HG03432 (cell line): Measurements from ENCODE around the gene MAN2B1.
A peak's percentile ranks its signal among the peaks of the same experiment; 100 is the strongest.
"Not testable (repeated sequence)": the region's sequence is repeated elsewhere in the genome, so short reads cannot be mapped to it uniquely, and the experiment has no call there.

Source experiments
- ATAC-seq: cut with Tn5 transposase; IDR thresholded peaks from one replicate; pipeline ENCODE4 v1.9.1; 2021; ENCODE audit warnings: mild to moderate bottlenecking, moderate library complexity; ENCODE audit not compliant: unreplicated experiment

MAN2B1 gene

GRCh38 chr19:12623361-12624031, 43.0 kb downstream of the MAN2B1 start:
- no peak for ATAC-seq

GRCh38 chr19:12621253-12622024, 45.1 kb downstream of the MAN2B1 start:
- ATAC-seq, result not testable (repeated sequence)

GRCh38 chr19:12617646-12618045, 48.9 kb downstream of the MAN2B1 start:
- no peak for ATAC-seq

GRCh38 chr19:12611361-12611699, 55.2 kb downstream of the MAN2B1 start:
- ATAC-seq, result no peak

GRCh38 chr19:12610540-12611360, 55.8 kb downstream of the MAN2B1 start, which contains the start of the genes ZNF490 and ZNF791:
ZNF490 (minus strand) TSS chr19:12610813; CDS start chr19:12610680, 133 bp downstream.
ZNF791 (plus strand) TSS chr19:12610920; CDS start chr19:12611080, 160 bp downstream.
- ATAC-seq, result peak; percentile 75

GRCh38 chr19:12607631-12608030, 58.9 kb downstream of the MAN2B1 start:
- no peak for ATAC-seq

- no peak for ATAC-seq
These were observed 59.7 kb downstream of the MAN2B1 start for GRCh38 chr19:12606796-12607195.

GRCh38 chr19:12603714-12604113, 62.8 kb downstream of the MAN2B1 start:
- ATAC-seq, result no peak

- no peak for ATAC-seq
These were observed 68.9 kb downstream of the MAN2B1 start for GRCh38 chr19:12597594-12597993.

- ATAC-seq, result no peak
These were observed 69.5 kb downstream of the MAN2B1 start for GRCh38 chr19:12596927-12597548.
